Colonic mucosa (tissue), 4 donors: ENCODE data around the gene RPS29. TPM values are rescaled to one million over a fixed set of nuclear protein-coding genes. Genes with fewer than 3 reads are reported as not detected.

Experiments used
- DNase-seq: peaks from one replicate; pipeline ENCODE4 v3.0.0-alpha.2; 2020
- H3K27ac ChIP-seq: fragments of 200-600 bp; one replicate; pipeline ENCODE4 v1.8.0; 2021
- H3K27me3 ChIP-seq: fragments of 200-600 bp; one replicate; pipeline ENCODE4 v1.8.0; 2021
- H3K36me3 ChIP-seq: fragments of 200-600 bp; one replicate; pipeline ENCODE4 v1.8.0; 2021
- H3K4me1 ChIP-seq: fragments of 200-600 bp; one replicate; pipeline ENCODE4 v1.8.0; 2021; ENCODE audit warnings: mild to moderate bottlenecking
- H3K4me3 ChIP-seq: fragments of 200-600 bp; one replicate; pipeline ENCODE4 v1.8.0; 2021
- H3K9ac ChIP-seq, 2 donors: one replicate each; pipeline ENCODE4 v1.7.0; 2013; ENCODE audit warnings: control low read depth in 2 of 2, low read depth in 2 of 2, low read length in 2 of 2
- H3K9me3 ChIP-seq: fragments of 200-600 bp; one replicate; pipeline ENCODE4 v1.8.0; 2021
- intact Hi-C: fragments of 100-400 bp; cut with DNase I; formaldehyde crosslinking; loops from one replicate; pipeline ENCODE4 v1.14.1; 2022
- total RNA-seq, 2 donors: library from RNA; stranded (reverse); fragmentation: NEBNext Ultra II Directional in 1 of 2; extraction: Animal tissue kit (Norgen Biotek cat#: 25700) in 1 of 2; gene quantifications; one replicate each; pipeline ENCODE4 v1.2.1, GENCODE V29; 2021
- TF ChIP-seq, protein P1 (sequence below): fragments of 200-600 bp; IDR thresholded peaks from one replicate; pipeline ENCODE4 v1.8.0; 2022; ENCODE audit warnings: antibody characterized with exemption, mild to moderate bottlenecking
- donor health status: healthy.
- donor health status: DM: no; HTN: no; CAD: no.
- donor health status: DM: no; HTN: no; CAD: no.

Gene RPS29
- total RNA-seq, 2 donors from 2014 or later: 1,421 to 1,478 TPM

DNA sequence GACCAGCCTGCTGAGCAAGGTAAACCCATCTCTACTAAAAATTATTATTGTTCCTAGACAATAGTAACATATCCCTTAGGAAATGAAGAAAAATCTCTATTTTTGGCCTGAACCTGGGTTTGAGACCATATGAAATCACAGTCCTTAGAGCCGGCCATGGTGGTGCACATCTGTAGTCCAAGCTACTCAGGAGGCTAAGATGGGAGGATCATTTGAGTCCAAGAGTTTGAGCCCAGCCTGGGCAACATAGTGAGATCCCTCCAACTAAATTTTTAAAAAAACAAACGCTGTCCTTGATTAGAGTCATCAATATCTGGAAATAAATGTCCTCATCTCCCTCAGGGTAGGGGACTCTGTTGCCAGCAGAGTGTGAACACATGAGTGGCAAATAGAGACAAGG is 34.6 kb downstream of the RPS29 start:
- Histone ChIP-seq H3K4me3 (no peak overlapping the region), H3K4me1 (no peaks in the 10 kb centered on the region), H3K27ac (no peak overlapping the region), H3K9ac (no peak overlapping the region), H3K27me3 (no peaks in the 10 kb centered on the region), H3K9me3 (no peaks in the 10 kb centered on the region), H3K36me3 (no peaks in the 10 kb centered on the region)
- no peak for DNase-seq
- intact Hi-C loops: no loop called here
- TF ChIP-seq, protein P1, sequence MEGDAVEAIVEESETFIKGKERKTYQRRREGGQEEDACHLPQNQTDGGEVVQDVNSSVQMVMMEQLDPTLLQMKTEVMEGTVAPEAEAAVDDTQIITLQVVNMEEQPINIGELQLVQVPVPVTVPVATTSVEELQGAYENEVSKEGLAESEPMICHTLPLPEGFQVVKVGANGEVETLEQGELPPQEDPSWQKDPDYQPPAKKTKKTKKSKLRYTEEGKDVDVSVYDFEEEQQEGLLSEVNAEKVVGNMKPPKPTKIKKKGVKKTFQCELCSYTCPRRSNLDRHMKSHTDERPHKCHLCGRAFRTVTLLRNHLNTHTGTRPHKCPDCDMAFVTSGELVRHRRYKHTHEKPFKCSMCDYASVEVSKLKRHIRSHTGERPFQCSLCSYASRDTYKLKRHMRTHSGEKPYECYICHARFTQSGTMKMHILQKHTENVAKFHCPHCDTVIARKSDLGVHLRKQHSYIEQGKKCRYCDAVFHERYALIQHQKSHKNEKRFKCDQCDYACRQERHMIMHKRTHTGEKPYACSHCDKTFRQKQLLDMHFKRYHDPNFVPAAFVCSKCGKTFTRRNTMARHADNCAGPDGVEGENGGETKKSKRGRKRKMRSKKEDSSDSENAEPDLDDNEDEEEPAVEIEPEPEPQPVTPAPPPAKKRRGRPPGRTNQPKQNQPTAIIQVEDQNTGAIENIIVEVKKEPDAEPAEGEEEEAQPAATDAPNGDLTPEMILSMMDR: no peak

DNA sequence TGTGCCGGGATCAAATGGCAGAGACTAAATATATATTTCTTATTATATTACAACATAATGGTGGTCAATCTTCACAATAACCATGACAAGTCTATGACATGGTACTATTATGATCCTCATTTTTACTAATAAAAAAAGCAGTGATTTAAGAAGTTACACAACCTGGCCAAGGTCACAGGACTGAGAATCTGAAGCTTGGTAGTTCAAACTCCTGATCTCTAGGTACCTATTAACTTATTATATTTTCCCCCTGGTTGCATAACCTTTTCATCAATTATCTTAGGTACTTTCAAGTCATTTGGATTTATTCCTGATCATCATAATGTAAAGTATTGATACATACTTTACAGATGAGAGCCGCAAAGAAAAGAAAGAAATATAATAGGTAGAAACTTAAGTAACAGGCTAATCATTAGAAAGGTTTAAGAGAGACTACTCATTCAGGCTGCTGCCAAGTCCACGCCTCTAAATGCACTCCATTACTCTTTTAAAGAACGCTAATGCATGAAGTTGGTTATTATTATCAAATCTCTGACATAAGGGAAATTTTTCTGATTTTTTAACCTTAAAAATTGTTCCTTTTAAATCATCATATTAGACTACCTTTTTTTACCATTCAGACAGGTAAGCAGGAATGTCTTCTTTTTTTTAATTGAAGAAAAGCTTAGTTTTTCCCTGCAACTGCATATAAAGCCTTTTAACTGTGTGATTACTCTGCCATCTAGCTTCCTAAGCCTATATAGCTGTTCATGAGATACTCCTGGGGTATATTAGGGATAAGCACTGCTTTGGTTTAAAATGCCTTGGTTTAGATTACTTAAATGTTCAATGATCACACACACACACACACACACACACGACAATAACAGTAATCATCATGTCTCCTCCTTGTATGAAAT is 35.6 kb downstream of the RPS29 start:
- H3K9ac ChIP-seq: no peak overlapping the region
- H3K9me3 ChIP-seq: no peaks in the 10 kb centered on the region
- no peak overlapping the region for H3K4me3 ChIP-seq
- DNase-seq: no peak
- H3K27me3 ChIP-seq: no peaks in the 10 kb centered on the region
- H3K36me3 ChIP-seq: no peaks in the 10 kb centered on the region
- no peaks in the 10 kb centered on the region for H3K4me1 ChIP-seq
- TF ChIP-seq, protein P1: no peak
- intact Hi-C loops: no loop called here
- H3K27ac ChIP-seq: no peak overlapping the region

DNA sequence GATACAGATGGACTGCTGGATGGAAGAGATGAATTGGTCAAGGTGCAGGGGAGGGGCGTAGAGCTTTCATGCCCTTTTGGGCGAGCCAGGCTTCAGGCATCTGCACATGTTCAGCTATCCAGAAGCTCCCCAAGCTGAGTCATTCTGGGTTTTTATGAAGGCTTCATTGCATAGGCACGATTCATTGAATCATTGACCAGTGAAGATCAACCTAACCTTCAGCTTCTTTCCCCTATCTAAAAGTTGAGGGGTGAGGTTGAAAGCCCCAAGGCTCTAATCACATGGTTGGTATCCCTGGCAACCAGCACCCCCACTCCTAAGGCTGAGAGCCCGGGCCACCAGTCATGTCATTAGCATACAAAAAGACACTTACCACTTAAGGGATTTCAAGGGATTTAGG is 36.3 kb downstream of the RPS29 start:
- no peak overlapping the region for H3K4me3 ChIP-seq
- H3K36me3 ChIP-seq: no peaks in the 10 kb centered on the region
- intact Hi-C loops: no loop called here
- no peaks in the 10 kb centered on the region for H3K27me3 ChIP-seq
- no peak for DNase-seq
- TF ChIP-seq, protein P1: no peak
- no peaks in the 10 kb centered on the region for H3K9me3 ChIP-seq
- no peak overlapping the region for H3K9ac ChIP-seq
- H3K4me1 ChIP-seq: no peaks in the 10 kb centered on the region
- H3K27ac ChIP-seq: no peak overlapping the region

DNA sequence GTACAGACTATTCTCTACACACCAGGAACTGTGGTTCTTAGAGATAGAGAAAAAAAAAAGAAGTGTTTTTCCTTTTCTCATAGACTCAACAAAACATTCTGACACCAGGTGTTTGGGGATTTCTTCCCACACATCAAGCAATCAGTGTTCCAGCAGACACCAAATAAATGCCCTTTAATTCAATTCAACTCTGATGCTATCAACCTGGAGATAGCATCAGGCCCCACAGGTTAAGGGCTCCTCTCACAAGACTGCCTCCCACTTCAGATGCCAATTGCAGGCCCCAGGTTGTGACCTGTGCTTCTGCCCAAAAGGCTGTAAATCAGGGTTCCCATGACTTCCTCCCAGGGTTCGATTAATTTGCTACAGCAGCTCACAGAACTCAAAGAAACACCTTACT is 36.7 kb downstream of the RPS29 start:
- no peak overlapping the region for H3K27ac ChIP-seq
- TF ChIP-seq, protein P1: no peak
- no peaks in the 10 kb centered on the region for H3K27me3 ChIP-seq
- H3K9ac ChIP-seq: no peak overlapping the region
- intact Hi-C loops: no loop called here
- H3K9me3 ChIP-seq: no peaks in the 10 kb centered on the region
- no peak for DNase-seq
- H3K36me3 ChIP-seq: no peaks in the 10 kb centered on the region
- H3K4me3 ChIP-seq: no peak overlapping the region
- H3K4me1 ChIP-seq: no peaks in the 10 kb centered on the region

DNA sequence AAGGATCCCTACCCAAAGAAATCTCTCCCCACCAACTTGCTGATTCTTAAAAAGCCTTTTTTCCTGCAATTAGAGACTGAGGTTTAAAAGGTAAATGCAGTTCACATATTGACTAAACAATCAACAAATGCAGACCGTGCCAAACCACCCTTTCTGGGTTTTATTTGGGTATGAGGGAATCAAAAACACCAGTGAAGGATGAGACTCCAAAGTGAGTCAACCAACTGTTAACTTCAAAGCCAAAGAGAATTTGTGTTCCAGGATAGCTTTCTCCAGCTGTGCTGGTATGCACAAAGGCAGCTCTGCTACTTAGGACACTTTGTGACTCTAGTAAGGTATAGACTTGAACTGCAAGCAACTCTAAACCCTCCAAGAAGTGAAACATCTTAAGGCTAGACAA is 39.4 kb downstream of the RPS29 start:
- intact Hi-C loops: no loop called here
- Histone ChIP-seq H3K4me1 (no peaks in the 10 kb centered on the region), H3K9me3 (no peaks in the 10 kb centered on the region), H3K27me3 (no peaks in the 10 kb centered on the region), H3K27ac (no peak overlapping the region), H3K9ac (no peak overlapping the region), H3K4me3 (no peak overlapping the region), H3K36me3 (no peaks in the 10 kb centered on the region)
- TF ChIP-seq, protein P1: no peak
- no peak for DNase-seq
